ENCODE results near the gene ZNF550. TPM values are rescaled to one million over a fixed set of nuclear protein-coding genes. Genes with fewer than 3 reads are reported as not detected.
A peak's percentile ranks its signal among the peaks of the same experiment; 100 is the strongest.

ZNF550 gene
- 2.1 and 7.8 TPM in 2 replicates for total RNA-seq (ENCODE audit: low replicate concordance)

GRCh38 chr19:57559404-57560025 is at the start of gene ZNF550:
ZNF550 (minus strand) TSS chr19:57559863; CDS start chr19:57559682, 181 bp downstream.
- peak within 1 kb of the TSS; percentile 95 for H3K4me3 ChIP-seq (ENCODE audit: low read depth, low read length)
- peak; percentile 84 for DNase-seq (ENCODE audit: low read depth)
- TF ChIP-seq, protein P1, sequence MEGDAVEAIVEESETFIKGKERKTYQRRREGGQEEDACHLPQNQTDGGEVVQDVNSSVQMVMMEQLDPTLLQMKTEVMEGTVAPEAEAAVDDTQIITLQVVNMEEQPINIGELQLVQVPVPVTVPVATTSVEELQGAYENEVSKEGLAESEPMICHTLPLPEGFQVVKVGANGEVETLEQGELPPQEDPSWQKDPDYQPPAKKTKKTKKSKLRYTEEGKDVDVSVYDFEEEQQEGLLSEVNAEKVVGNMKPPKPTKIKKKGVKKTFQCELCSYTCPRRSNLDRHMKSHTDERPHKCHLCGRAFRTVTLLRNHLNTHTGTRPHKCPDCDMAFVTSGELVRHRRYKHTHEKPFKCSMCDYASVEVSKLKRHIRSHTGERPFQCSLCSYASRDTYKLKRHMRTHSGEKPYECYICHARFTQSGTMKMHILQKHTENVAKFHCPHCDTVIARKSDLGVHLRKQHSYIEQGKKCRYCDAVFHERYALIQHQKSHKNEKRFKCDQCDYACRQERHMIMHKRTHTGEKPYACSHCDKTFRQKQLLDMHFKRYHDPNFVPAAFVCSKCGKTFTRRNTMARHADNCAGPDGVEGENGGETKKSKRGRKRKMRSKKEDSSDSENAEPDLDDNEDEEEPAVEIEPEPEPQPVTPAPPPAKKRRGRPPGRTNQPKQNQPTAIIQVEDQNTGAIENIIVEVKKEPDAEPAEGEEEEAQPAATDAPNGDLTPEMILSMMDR (IDR thresholded peaks at IDR 0.05; ENCODE audit: insufficient read depth, low read length) = no peak

- no peak for DNase-seq (ENCODE audit: low read depth)
- H3K4me3 ChIP-seq (ENCODE audit: low read depth, low read length) = no peak overlapping the region
- TF ChIP-seq, protein P1 (IDR thresholded peaks at IDR 0.05; ENCODE audit: insufficient read depth, low read length) = no peak
Measured at GRCh38 chr19:57606931-57607330, 47.3 kb upstream of the ZNF550 start.

DNA sequence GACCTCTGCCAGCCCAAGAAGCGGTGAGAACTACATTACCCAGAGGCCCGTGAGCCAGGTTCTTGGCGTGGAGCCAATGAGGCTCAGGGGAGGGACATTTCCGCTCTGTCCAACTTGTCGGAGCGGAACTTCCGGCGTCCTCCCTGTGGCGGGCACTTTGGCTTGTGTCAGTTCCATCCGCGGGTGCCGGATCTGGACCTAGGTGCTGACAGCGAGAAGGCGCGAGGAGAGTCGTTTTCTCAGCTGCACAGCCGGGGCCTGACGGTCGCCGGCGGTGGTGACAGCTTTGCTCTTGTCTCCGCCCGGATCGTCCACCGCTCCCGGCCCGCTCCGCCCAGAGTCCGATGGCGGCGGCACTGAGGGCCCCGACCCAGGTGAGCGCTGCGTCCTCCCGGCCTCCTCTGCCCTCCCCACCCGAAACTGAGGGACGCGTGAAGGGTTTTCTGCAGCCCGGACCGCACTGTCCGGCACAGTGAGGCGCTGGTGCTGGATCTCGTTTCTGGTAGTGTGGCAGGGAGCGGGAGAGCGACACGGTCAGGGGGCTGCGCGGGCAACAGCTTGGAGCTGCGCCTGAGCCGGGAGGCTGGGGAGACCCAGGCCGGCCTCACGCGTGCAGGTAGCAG is 40.2 kb upstream of the ZNF550 start, which contains the start of gene ZNF530:
Gene ZNF530, plus strand, starts transcription at position 125 of the 623 bp plus-strand sequence. CDS start 4,461 bp downstream, outside the sequence.
- TF ChIP-seq, protein P1 (IDR thresholded peaks at IDR 0.05; ENCODE audit: insufficient read depth, low read length) = no peak
- H3K4me3 ChIP-seq (ENCODE audit: low read depth, low read length) = peak within 1 kb of the TSS; percentile 85
- DNase-seq (ENCODE audit: low read depth) = peak; percentile 91

DNA sequence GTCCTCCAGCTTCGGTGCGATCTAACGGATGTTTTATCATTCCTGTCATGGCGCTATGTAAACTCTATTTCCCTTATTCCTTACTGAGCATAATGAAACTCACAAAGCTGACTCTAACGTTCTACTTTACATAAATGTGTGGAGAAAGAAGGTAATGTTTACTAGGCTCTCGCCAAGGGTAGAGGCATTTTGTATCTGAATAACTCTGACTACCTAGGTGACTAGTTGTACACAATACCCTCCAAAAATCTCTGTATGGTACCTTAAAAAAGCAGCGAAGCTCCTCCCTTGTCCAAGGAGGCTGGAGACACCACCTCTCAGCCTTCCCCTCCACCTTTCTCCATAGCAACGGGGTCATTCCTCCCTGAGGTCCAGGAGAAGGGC is 39.7 kb upstream of the ZNF550 start:
- TF ChIP-seq, protein P1 (IDR thresholded peaks at IDR 0.05; ENCODE audit: insufficient read depth, low read length) = no peak
- no peak for DNase-seq (ENCODE audit: low read depth)
- peak overlapping the region; percentile 85 for H3K4me3 ChIP-seq (ENCODE audit: low read depth, low read length)

- peak; percentile 53 for DNase-seq (ENCODE audit: low read depth)
- no peak overlapping the region for H3K4me3 ChIP-seq (ENCODE audit: low read depth, low read length)
- TF ChIP-seq, protein P1 (IDR thresholded peaks at IDR 0.05; ENCODE audit: insufficient read depth, low read length) = no peak
Measured at GRCh38 chr19:57587529-57587928, 27.9 kb upstream of the ZNF550 start.

DNA sequence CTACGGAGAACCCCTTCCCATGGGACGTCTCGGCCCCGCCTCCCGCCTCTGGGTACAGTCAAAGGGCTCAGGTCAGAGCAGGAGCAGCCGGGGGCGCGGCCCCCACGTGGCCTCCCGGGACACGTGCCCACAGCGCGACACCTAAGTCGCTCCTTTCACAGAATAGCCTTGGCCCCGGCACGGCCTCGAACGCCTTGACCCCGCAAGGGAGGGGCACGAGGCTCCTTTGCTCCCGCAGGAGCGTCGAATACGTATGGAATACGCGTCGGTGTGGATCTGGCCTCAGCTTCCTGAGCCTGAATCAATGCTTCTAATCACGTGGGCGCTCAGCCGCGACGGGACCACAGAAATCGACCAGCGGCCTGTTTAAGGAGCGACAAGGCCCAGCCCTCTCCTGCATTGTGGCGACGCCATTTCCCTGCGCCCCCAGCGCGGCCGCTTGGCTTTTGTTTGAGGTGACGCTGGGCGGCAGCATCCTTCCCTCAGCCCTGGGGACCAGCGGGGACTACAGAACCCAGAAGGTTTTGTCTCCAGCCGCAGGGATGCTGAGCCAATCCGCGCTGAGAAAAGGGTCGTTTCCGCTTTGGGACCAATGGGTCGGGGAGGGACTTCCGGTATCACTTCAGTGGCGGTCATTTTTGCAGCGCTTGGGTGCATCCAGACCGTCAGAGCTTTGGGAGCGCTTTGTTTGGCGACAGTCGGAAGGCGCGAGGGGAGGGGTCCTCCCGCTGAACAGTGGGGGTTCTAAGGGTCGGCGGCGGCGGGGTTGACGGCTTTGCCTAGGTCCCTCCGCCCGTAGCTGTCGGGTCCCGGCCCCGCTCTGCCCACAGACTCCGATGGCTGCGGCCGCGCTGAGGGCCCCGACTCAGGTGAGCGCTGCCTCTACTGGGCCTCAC is 24.1 kb upstream of the ZNF550 start, which contains the start of gene ZIK1:
Gene ZIK1, plus strand, starts transcription at position 625 of the 896 bp plus-strand sequence. Its CDS starts 212 bp downstream, at position 837.
- peak within 1 kb of the TSS; percentile 78 for H3K4me3 ChIP-seq (ENCODE audit: low read depth, low read length)
- TF ChIP-seq, protein P1 (IDR thresholded peaks at IDR 0.05; ENCODE audit: insufficient read depth, low read length) = no peak
- DNase-seq (ENCODE audit: low read depth) = peak; percentile 90
